Gastrocnemius medialis (tissue), 4 donors: Measurements from ENCODE around the gene AMMECR1. TPM values are rescaled to one million over a fixed set of nuclear protein-coding genes. Genes with fewer than 3 reads are reported as not detected.
A peak's percentile ranks its signal among the peaks of the same experiment; 100 is the strongest.

Source experiments
- ATAC-seq, 2 donors: fragments of 150-250 bp; one replicate each; pipeline ENCODE4 v1.9.1; 2016
- DNase-seq, 2 donors: peaks; one replicate each; pipeline ENCODE4 v3.0.0-alpha.2; 2019
- H3K27ac ChIP-seq, 4 donors: fragments of 200-600 bp; sonication (generic); 1 replicate in 1 of 4; 2 replicates in 3 of 4; pipeline ENCODE4 v1.5.1; 2016 to 2018; ENCODE audit warnings: mild to moderate bottlenecking in 2 of 4, moderate library complexity in 1 of 4
- H3K27me3 ChIP-seq, 3 donors: fragments of 200-600 bp; sonication (generic) in 2 of 3; 1 replicate in 1 of 3; 2 replicates in 2 of 3; pipeline versions ENCODE4 v1.5.1 to v1.6.0; 2016 to 2019; ENCODE audit warnings: mild to moderate bottlenecking in 1 of 3, moderate library complexity in 1 of 3
- H3K36me3 ChIP-seq, 2 donors: fragments of 200-600 bp; sonication (generic) in 1 of 2; one replicate each; pipeline ENCODE4 v1.5.1; 2017 to 2018
- H3K4me1 ChIP-seq, 2 donors: fragments of 200-600 bp; sonication (generic) in 1 of 2; one replicate each; pipeline ENCODE4 v1.5.1; 2016 to 2017; ENCODE audit warnings: mild to moderate bottlenecking in 2 of 2
- H3K4me3 ChIP-seq, 4 donors: fragments of 200-600 bp; sonication (generic) in 3 of 4; 1 replicate in 1 of 4; 2 replicates in 3 of 4; pipeline ENCODE4 v1.5.1; 2016 to 2019; ENCODE audit warnings: mild to moderate bottlenecking in 2 of 4
- H3K9me3 ChIP-seq, 3 donors: fragments of 200-600 bp; sonication (generic) in 2 of 3; 1 replicate in 1 of 3; 2 replicates in 2 of 3; pipeline ENCODE4 v1.5.1; 2016 to 2019
- CTCF ChIP-seq, 5 experiments: fragments of 450-650 bp in 3 of 5; fragments of 200-600 bp in 2 of 5; sonication (generic) in 2 of 5; IDR thresholded peaks in 4 of 5; conservative IDR thresholded peaks in 1 of 5; 1 replicate in 4 of 5; 2 replicates in 1 of 5; pipeline ENCODE4 v1.5.1; 2016 to 2019; ENCODE audit warnings: antibody characterized with exemption in 5 of 5, mild to moderate bottlenecking in 3 of 5, moderate library complexity in 3 of 5
- POLR2A ChIP-seq, 2 donors: fragments of 450-650 bp; IDR thresholded peaks; one replicate each; pipeline ENCODE4 v1.6.1; 2017; ENCODE audit warnings: antibody characterized with exemption in 2 of 2, mild to moderate bottlenecking in 2 of 2, moderate library complexity in 2 of 2
- in situ Hi-C, 4 donors: fragments of 200-750 bp; cut with MboI; loops; one replicate each; pipeline versions ENCODE4 v1.15.0 to v1.8.0; 2017; ENCODE audit warnings: low sequenced_read_pairs in 4 of 4
- intact Hi-C: fragments of 100-400 bp; cut with DNase I; formaldehyde crosslinking; loops from one replicate; pipeline ENCODE4 v1.15.1; 2023; ENCODE audit warnings: low total_unique reads
- total RNA-seq, 4 donors: library from RNA; depleted of rRNA; stranded (reverse); fragments of >200 nt; gene quantifications; one replicate each; pipeline versions ENCODE4 v1.1.0 to v1.2.3, GENCODE V29; 2016

The AMMECR1 gene
- total RNA-seq, result 1 to 10 TPM; 1.2 to 2.6 (median 1.9) TPM

GRCh38 chrX:110317820-110318663, at the start of gene AMMECR1:
Gene AMMECR1 (minus strand): TSS chrX:110318085. CDS start chrX:110318071, 14 bp downstream.
- TF ChIP-seq POLR2A (IDR thresholded peaks at IDR 0.05) (peak; percentile 46 to 59), CTCF (IDR thresholded peaks at IDR 0.05 in 4 of 5, conservative IDR thresholded peaks at IDR 0.05 in 1 of 5) (peak in 1 of 5 experiments; percentile 3)
- no peaks in the 10 kb centered on the region for H3K27me3 ChIP-seq
- intact Hi-C loops, result loop anchor here (5.0 to 10.0 kb wide), 3 partner anchors 89 to 583 kb away; partner anchors contain the start of gene ACSL4

GRCh38 chrX:110363244-110363643, 45.4 kb upstream of the AMMECR1 start:
- intact Hi-C loops, result no loop called here
- no peak overlapping the region for H3K27ac ChIP-seq
- no peak overlapping the region for H3K4me3 ChIP-seq
- no peak for TF ChIP-seq POLR2A (IDR thresholded peaks at IDR 0.05)
- TF ChIP-seq CTCF (IDR thresholded peaks at IDR 0.05 in 4 of 5, conservative IDR thresholded peaks at IDR 0.05 in 1 of 5), result no peak
- ATAC-seq, result no peak
- DNase-seq, result no peak
- H3K9me3 ChIP-seq, result no peaks in the 10 kb centered on the region
- peaks cover 0 to 3% (median 0%) of the 10 kb centered on the region in 3 donors for H3K27me3 ChIP-seq
- in situ Hi-C loops, result no loop called here
- H3K4me1 ChIP-seq, result no peaks in the 10 kb centered on the region
- no peaks in the 10 kb centered on the region for H3K36me3 ChIP-seq

More at GRCh38 chrX:110317820-110318663, at the start of gene AMMECR1:
- DNase-seq (peak; percentile 44 to 72), ATAC-seq (peak; percentile 90)
- Histone ChIP-seq H3K4me3 (peak within 1 kb of the TSS; percentile 67 to 85 (median 76)), H3K36me3 (no peaks in the 10 kb centered on the region), H3K9me3 (no peaks in the 10 kb centered on the region), H3K27ac (peak within 1 kb of the TSS; percentile 83 to 92 (median 88)), H3K4me1 (peaks cover 6 to 7% of the 10 kb centered on the region in 2 donors)
- in situ Hi-C loops, result no loop called here

- no peak overlapping the region for H3K4me3 ChIP-seq
- no peak overlapping the region for H3K27ac ChIP-seq
- ATAC-seq (no peak), DNase-seq (no peak)
- no peaks in the 10 kb centered on the region for H3K9me3 ChIP-seq
- peaks cover 0 to 3% (median 0%) of the 10 kb centered on the region in 3 donors for H3K27me3 ChIP-seq
- H3K4me1 ChIP-seq, result no peaks in the 10 kb centered on the region
- no peak for TF ChIP-seq CTCF (IDR thresholded peaks at IDR 0.05 in 4 of 5, conservative IDR thresholded peaks at IDR 0.05 in 1 of 5)
- no peaks in the 10 kb centered on the region for H3K36me3 ChIP-seq
- in situ Hi-C loops, result no loop called here
- intact Hi-C loops, result no loop called here
Measured at GRCh38 chrX:110359273-110359672, 41.4 kb upstream of the AMMECR1 start.

GRCh38 chrX:110358548-110358947, 40.7 kb upstream of the AMMECR1 start, which contains the start of gene RTL9:
Gene RTL9 (plus strand): TSS chrX:110358848. CDS start chrX:110450618, 91,770 bp downstream.
- Histone ChIP-seq H3K4me3 (no peak within 1 kb of the TSS), H3K9me3 (no peaks in the 10 kb centered on the region), H3K4me1 (no peaks in the 10 kb centered on the region), H3K27me3 (no peaks in the 10 kb centered on the region), H3K27ac (no peak within 1 kb of the TSS), H3K36me3 (no peaks in the 10 kb centered on the region)
- DNase-seq (no peak), ATAC-seq (no peak)
- in situ Hi-C loops (no loop called here), intact Hi-C loops (no loop called here)
- no peak for TF ChIP-seq POLR2A (IDR thresholded peaks at IDR 0.05)
- TF ChIP-seq CTCF (IDR thresholded peaks at IDR 0.05 in 4 of 5, conservative IDR thresholded peaks at IDR 0.05 in 1 of 5), result no peak
